Neural crest cell (in vitro differentiated cells): ENCODE measurements around the gene COL25A1. TPM values are rescaled to one million over a fixed set of nuclear protein-coding genes. Genes with fewer than 3 reads are reported as not detected.

Experiments
- DNase-seq: peaks from one replicate; pipeline ENCODE4 v3.0.0; 2021; ENCODE audit warnings: low read depth, mixed read lengths, low spot score
- H3K27ac Mint-ChIP-seq: one replicate; pipeline ENCODE4 v1.8.0; 2021; ENCODE audit warnings: mild to moderate bottlenecking, mixed read lengths; ENCODE audit not compliant: unreplicated experiment
- H3K27me3 Mint-ChIP-seq: 2 replicates; pipeline ENCODE4 v1.8.0; 2021; ENCODE audit warnings: low read depth, mild to moderate bottlenecking, mixed read lengths
- H3K36me3 Mint-ChIP-seq: 2 replicates; pipeline ENCODE4 v1.8.0; 2021; ENCODE audit warnings: low read depth, mild to moderate bottlenecking, mixed read lengths
- H3K4me1 Mint-ChIP-seq: 2 replicates; pipeline ENCODE4 v1.8.0; 2021; ENCODE audit warnings: mixed read lengths
- H3K4me3 Mint-ChIP-seq: one replicate; pipeline ENCODE4 v1.8.0; 2021; ENCODE audit warnings: mild to moderate bottlenecking, mixed read lengths
- H3K9me3 Mint-ChIP-seq: 2 replicates; pipeline ENCODE4 v1.8.0; 2021; ENCODE audit warnings: mixed read lengths
- total RNA-seq: library from RNA; stranded (reverse); gene quantifications from 2 replicates; pipeline ENCODE4 v1.2.1, GENCODE V29; 2021
- TF ChIP-seq, protein P1 (sequence below): fragments of 200-600 bp; sonication (generic); conservative IDR thresholded peaks from 2 replicates; pipeline ENCODE4 v1.5.0; 2021; ENCODE audit warnings: antibody characterized with exemption, mild to moderate bottlenecking

COL25A1 gene
- total RNA-seq, 1 donor from 2014 or later = 39.3 TPM

GRCh38 chr4:108834166-108834834, 468.2 kb downstream of the COL25A1 start:
- Mint-ChIP-seq H3K36me3 (no peaks in the 10 kb centered on the region), H3K4me1 (peaks cover 37% of the 10 kb centered on the region), H3K27me3 (no peaks in the 10 kb centered on the region), H3K27ac (no peak overlapping the region), H3K4me3 (no peak overlapping the region), H3K9me3 (peaks cover under 1% of the 10 kb centered on the region)
- no peak for DNase-seq
- TF ChIP-seq, protein P1, sequence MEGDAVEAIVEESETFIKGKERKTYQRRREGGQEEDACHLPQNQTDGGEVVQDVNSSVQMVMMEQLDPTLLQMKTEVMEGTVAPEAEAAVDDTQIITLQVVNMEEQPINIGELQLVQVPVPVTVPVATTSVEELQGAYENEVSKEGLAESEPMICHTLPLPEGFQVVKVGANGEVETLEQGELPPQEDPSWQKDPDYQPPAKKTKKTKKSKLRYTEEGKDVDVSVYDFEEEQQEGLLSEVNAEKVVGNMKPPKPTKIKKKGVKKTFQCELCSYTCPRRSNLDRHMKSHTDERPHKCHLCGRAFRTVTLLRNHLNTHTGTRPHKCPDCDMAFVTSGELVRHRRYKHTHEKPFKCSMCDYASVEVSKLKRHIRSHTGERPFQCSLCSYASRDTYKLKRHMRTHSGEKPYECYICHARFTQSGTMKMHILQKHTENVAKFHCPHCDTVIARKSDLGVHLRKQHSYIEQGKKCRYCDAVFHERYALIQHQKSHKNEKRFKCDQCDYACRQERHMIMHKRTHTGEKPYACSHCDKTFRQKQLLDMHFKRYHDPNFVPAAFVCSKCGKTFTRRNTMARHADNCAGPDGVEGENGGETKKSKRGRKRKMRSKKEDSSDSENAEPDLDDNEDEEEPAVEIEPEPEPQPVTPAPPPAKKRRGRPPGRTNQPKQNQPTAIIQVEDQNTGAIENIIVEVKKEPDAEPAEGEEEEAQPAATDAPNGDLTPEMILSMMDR = no peak

DNA sequence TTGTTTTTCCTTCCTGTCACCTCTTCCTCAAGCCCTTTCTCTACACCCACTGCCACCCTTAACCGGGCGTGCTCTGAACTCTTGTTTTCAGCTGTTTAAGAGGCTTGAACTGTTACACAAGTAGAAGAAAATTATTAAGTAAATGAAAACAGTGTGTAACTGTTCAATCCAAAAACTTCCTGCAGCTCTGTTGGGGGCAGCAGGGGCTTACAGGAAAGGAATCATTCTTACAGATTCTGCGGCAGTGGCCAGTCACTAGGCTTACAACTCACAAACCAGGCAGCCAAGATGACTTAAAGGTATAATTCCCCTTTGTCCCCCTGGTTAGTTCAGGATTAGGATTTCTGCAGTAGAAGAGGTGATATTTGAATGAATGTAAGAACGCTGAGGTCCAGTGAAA, 469.4 kb downstream of the COL25A1 start:
- Mint-ChIP-seq H3K9me3 (no peaks in the 10 kb centered on the region), H3K27ac (no peak overlapping the region), H3K36me3 (no peaks in the 10 kb centered on the region), H3K27me3 (no peaks in the 10 kb centered on the region), H3K4me3 (no peak overlapping the region), H3K4me1 (peaks cover 29% of the 10 kb centered on the region)
- TF ChIP-seq, protein P1 = peak; percentile 31
- no peak for DNase-seq

DNA sequence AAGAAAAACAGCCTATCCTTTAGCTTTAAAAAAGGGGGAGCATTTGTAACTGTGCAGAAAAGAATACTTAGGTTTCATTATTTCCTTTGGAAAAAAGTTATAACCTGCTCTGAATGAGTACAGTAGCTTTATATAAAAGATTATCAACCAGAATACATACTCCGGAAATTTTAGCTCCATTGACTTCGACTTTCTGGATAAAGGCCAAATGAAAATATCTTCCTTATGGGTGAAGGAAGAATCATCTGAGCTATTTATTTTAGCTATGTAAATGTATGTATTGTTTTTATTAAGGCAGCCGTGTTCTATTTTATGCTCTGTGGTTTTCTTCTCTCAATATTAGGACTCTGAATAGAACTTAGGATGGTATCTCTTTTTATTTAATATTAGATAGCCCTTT, 470.6 kb downstream of the COL25A1 start:
- TF ChIP-seq, protein P1 = no peak
- H3K4me1 Mint-ChIP-seq = peaks cover 20% of the 10 kb centered on the region
- H3K4me3 Mint-ChIP-seq = no peak overlapping the region
- H3K27ac Mint-ChIP-seq = no peak overlapping the region
- H3K27me3 Mint-ChIP-seq = no peaks in the 10 kb centered on the region
- no peaks in the 10 kb centered on the region for H3K36me3 Mint-ChIP-seq
- H3K9me3 Mint-ChIP-seq = no peaks in the 10 kb centered on the region
- no peak for DNase-seq

DNA sequence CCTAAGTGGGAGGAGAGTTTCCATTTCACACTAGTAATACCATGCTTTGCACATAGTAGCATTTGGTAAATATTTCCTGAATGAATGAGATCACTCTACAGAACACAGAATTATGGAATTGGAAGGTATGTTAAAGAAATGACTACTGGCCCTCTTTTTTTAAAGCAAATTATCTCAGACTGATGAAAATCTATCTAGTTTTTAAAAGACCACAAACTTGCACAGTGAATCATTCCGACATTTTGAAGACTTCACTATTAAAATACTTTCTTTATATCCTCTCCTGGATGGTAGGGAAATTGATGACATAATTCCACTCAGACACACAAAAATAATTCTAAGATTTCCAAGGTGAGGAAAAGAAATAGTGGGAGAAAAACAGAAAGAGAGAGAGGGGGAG, 471.2 kb downstream of the COL25A1 start:
- no peaks in the 10 kb centered on the region for H3K9me3 Mint-ChIP-seq
- H3K36me3 Mint-ChIP-seq = no peaks in the 10 kb centered on the region
- H3K27me3 Mint-ChIP-seq = no peaks in the 10 kb centered on the region
- TF ChIP-seq, protein P1 = no peak
- no peak overlapping the region for H3K4me3 Mint-ChIP-seq
- peaks cover 20% of the 10 kb centered on the region for H3K4me1 Mint-ChIP-seq
- DNase-seq = no peak
- no peak overlapping the region for H3K27ac Mint-ChIP-seq

DNA sequence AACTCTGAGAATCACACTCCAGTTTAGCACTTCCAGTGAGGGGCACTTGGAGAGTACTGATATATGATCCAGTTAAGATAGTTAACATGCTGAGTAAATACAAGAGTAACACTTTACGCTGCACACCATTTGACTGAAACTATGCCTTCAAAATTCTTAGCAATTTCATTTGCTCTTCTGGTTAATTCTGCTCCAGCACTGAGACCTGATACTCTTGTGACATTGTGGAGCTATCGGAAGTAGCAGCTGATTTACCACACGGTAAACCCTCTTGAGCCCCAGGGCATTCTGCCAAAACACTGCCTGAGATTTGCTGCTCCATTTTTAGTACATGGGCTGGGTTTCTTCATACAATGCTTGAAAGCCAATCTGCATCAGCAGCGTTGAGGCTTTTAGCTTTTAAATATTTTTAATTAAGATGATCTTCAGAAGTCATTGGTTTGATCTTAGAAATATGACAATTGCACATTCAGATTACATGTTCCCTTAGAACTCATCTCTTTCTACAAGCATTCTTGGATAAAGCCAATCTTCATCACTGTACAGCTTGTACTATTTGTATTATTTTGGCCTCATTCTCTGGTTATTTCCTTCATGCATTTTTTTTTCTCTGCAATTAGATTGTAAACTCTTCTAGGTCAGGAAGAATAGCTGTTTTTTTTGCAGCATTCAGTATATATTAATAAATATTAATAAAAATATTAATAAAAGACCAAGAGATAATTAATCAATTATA, 471.8 kb downstream of the COL25A1 start:
- no peak for DNase-seq
- Mint-ChIP-seq H3K4me3 (no peak overlapping the region), H3K36me3 (no peaks in the 10 kb centered on the region), H3K27me3 (no peaks in the 10 kb centered on the region), H3K9me3 (no peaks in the 10 kb centered on the region), H3K27ac (no peak overlapping the region), H3K4me1 (peaks cover 20% of the 10 kb centered on the region)
- TF ChIP-seq, protein P1 = no peak
